Tibial artery (tissue), 4 donors: ENCODE measurements around the gene TXK.

ENCODE experiments used
- DNase-seq, 2 donors: peaks; one replicate each; pipeline ENCODE4 v3.0.0-alpha.2; 2019
- H3K27ac ChIP-seq, 2 donors: fragments of 200-600 bp; sonication (generic) in 1 of 2; 1 replicate in 1 of 2; 2 replicates in 1 of 2; pipeline ENCODE4 v1.5.1; 2018 to 2019; ENCODE audit warnings: mild to moderate bottlenecking in 1 of 2
- H3K27me3 ChIP-seq, 2 donors: fragments of 200-600 bp; sonication (generic) in 1 of 2; one replicate each; pipeline versions ENCODE4 v1.5.1 to v1.6.0; 2016 to 2019
- H3K36me3 ChIP-seq, 3 donors: fragments of 200-600 bp; sonication (generic) in 2 of 3; one replicate each; pipeline ENCODE4 v1.5.1; 2016 to 2019; ENCODE audit warnings: mild to moderate bottlenecking in 2 of 3
- H3K4me1 ChIP-seq, 4 donors: fragments of 200-600 bp; sonication (generic) in 2 of 4; 1 replicate in 3 of 4; 2 replicates in 1 of 4; pipeline ENCODE4 v1.5.1; 2016 to 2019
- H3K4me3 ChIP-seq, 2 donors: fragments of 200-600 bp; sonication (generic) in 1 of 2; 1 replicate in 1 of 2; 2 replicates in 1 of 2; pipeline ENCODE4 v1.5.1; 2018 to 2019; ENCODE audit warnings: mild to moderate bottlenecking in 2 of 2
- H3K9me3 ChIP-seq, 3 donors: fragments of 200-600 bp; sonication (generic) in 1 of 3; one replicate each; pipeline ENCODE4 v1.5.1; 2016 to 2019
- intact Hi-C: fragments of 100-400 bp; cut with DNase I; formaldehyde crosslinking; loops from one replicate; pipeline ENCODE4 v1.15.0; 2023; ENCODE audit warnings: low total_unique reads
- TF ChIP-seq, protein P1 (sequence below), 2 experiments: fragments of 200-600 bp in 1 of 2; fragments of 450-650 bp in 1 of 2; IDR thresholded peaks; one replicate each; pipeline ENCODE4 v1.5.1; 2017 to 2019; ENCODE audit warnings: antibody characterized with exemption in 2 of 2, mild to moderate bottlenecking in 1 of 2, moderate library complexity in 1 of 2

The TXK gene

DNA sequence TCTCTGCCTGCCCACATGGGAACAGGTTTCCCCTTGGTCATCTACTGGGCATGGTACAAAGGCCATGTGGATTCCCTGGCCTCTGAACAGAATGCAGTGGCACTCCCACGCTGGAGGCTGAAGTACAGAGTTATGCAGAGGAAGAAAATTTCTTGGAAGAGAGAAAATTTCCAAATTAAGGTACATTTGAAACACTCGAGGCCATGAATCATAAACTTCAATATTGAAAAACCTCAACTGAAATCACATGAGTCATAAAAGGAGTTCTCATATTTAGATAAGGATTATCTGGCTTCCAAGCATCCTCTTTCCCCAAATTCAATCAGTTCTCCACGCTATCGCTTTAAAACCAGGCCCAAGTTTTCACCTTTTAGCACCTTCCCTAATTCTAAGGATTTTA is 28.1 kb upstream of the TXK start:
- intact Hi-C loops: no loop called here
- no peaks in the 10 kb centered on the region for H3K9me3 ChIP-seq
- no peak for DNase-seq
- peaks cover 0 to 12% (median 0%) of the 10 kb centered on the region in 3 donors for H3K36me3 ChIP-seq
- H3K27ac ChIP-seq: peak overlapping the region in 1 of 2 donors; percentile 10
- TF ChIP-seq, protein P1, sequence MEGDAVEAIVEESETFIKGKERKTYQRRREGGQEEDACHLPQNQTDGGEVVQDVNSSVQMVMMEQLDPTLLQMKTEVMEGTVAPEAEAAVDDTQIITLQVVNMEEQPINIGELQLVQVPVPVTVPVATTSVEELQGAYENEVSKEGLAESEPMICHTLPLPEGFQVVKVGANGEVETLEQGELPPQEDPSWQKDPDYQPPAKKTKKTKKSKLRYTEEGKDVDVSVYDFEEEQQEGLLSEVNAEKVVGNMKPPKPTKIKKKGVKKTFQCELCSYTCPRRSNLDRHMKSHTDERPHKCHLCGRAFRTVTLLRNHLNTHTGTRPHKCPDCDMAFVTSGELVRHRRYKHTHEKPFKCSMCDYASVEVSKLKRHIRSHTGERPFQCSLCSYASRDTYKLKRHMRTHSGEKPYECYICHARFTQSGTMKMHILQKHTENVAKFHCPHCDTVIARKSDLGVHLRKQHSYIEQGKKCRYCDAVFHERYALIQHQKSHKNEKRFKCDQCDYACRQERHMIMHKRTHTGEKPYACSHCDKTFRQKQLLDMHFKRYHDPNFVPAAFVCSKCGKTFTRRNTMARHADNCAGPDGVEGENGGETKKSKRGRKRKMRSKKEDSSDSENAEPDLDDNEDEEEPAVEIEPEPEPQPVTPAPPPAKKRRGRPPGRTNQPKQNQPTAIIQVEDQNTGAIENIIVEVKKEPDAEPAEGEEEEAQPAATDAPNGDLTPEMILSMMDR (IDR thresholded peaks at IDR 0.05): no peak
- H3K4me3 ChIP-seq: no peak overlapping the region
- H3K27me3 ChIP-seq: no peaks in the 10 kb centered on the region
- H3K4me1 ChIP-seq: no peaks in the 10 kb centered on the region

DNA sequence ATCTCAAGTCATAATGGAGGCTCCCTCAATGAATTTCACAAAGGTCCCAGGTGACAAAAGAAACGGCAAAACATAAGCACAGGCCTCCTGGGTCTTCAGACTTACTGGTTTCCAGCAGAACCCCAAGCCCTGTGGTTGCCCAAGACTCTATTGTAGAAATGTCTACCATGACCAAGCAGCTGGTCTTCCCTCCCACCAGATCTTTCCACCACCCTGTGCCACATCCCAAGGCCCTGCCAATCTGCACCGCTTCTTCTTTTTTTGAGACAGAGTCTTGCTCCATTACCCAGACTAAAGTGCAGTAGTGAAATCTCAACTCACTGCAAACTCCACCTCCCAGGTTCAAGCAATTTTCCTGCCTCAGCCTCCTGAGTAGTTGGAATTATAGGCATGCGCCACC is 23.2 kb upstream of the TXK start:
- TF ChIP-seq, protein P1 (IDR thresholded peaks at IDR 0.05): no peak
- Histone ChIP-seq H3K9me3 (peaks cover 0 to 15% (median 9%) of the 10 kb centered on the region in 3 donors), H3K4me1 (no peaks in the 10 kb centered on the region), H3K27me3 (no peaks in the 10 kb centered on the region), H3K27ac (no peak overlapping the region), H3K36me3 (peaks cover 27 to 42% (median 30%) of the 10 kb centered on the region in 3 donors), H3K4me3 (no peak overlapping the region)
- no peak for DNase-seq
- intact Hi-C loops: no loop called here

DNA sequence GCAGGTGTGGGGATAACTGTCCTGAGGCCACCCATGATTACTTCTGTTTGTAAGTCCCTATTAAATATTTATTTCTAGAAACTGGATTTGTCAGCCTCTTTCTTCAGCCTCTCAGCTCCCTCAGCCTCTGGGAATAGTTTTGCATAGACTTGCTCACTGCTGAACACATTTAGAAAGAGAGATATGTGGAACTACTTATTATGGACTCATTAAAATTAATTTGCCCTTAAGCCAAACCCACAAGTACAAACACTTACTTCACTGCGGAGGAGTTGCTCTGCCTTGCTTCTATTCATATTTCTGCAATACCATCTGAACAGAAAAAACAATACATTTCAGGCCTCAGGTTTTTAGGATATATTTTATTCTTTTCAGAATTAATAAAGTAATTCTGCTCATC is 22.4 kb upstream of the TXK start:
- intact Hi-C loops: no loop called here
- TF ChIP-seq, protein P1 (IDR thresholded peaks at IDR 0.05): no peak
- H3K9me3 ChIP-seq: peaks cover 0 to 15% (median 9%) of the 10 kb centered on the region in 3 donors

GRCh38 chr4:48153791-48154550 is 19.9 kb upstream of the TXK start:
- no peaks in the 10 kb centered on the region for H3K27me3 ChIP-seq
- H3K4me3 ChIP-seq: no peak overlapping the region
- TF ChIP-seq, protein P1 (IDR thresholded peaks at IDR 0.05): no peak
- intact Hi-C loops: no loop called here
- no peak overlapping the region for H3K27ac ChIP-seq
- peaks cover 27 to 44% (median 37%) of the 10 kb centered on the region in 3 donors for H3K36me3 ChIP-seq
- peaks cover 0 to 15% (median 9%) of the 10 kb centered on the region in 3 donors for H3K9me3 ChIP-seq
- DNase-seq: no peak
- H3K4me1 ChIP-seq: no peaks in the 10 kb centered on the region

More for the DNA sequence above, 22.4 kb upstream of the TXK start:
- no peaks in the 10 kb centered on the region for H3K4me1 ChIP-seq
- no peaks in the 10 kb centered on the region for H3K27me3 ChIP-seq
- H3K36me3 ChIP-seq: peaks cover 27 to 42% (median 30%) of the 10 kb centered on the region in 3 donors
- H3K4me3 ChIP-seq: no peak overlapping the region
- H3K27ac ChIP-seq: no peak overlapping the region
- DNase-seq: no peak

DNA sequence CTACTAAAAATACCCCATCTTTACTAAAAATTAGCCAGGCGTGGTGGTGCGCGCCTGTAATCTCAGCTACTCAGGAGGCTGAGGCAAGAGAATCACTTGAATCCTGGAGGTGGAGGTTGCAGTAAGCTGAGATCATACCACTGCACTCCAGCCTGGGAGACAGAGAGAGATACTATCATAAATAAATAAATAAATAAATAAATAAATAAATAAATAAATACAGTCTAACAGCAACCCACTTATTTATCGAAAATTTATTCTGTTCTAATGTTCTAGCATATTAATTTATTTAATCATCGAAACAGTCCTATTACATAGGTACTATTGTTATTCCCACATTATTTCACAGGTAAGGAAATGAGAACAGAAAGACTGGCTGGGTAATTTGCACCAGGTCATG is 18.2 kb upstream of the TXK start:
- TF ChIP-seq, protein P1 (IDR thresholded peaks at IDR 0.05): no peak
- Histone ChIP-seq H3K27me3 (no peaks in the 10 kb centered on the region), H3K27ac (no peak overlapping the region), H3K36me3 (peaks cover 27 to 43% (median 39%) of the 10 kb centered on the region in 3 donors), H3K9me3 (peaks cover 0 to 15% (median 9%) of the 10 kb centered on the region in 3 donors), H3K4me3 (no peak overlapping the region), H3K4me1 (no peaks in the 10 kb centered on the region)
- DNase-seq: no peak
- intact Hi-C loops: no loop called here
